Measurements from ENCODE around the gene PPP1R14B.
A peak's percentile ranks its signal among the peaks of the same experiment; 100 is the strongest.

PPP1R14B gene

GRCh38 chr11:64229744-64230170, 17.0 kb downstream of the PPP1R14B start:
- no peak for DNase-seq

GRCh38 chr11:64229090-64229743, 17.5 kb downstream of the PPP1R14B start:
- no peak for DNase-seq

- no peak for DNase-seq
Measured at GRCh38 chr11:64227405-64227956, 19.3 kb downstream of the PPP1R14B start.

- peak; percentile 59 for DNase-seq
Measured at GRCh38 chr11:64226507-64227051, 20.2 kb downstream of the PPP1R14B start.

- DNase-seq = peak; percentile 78
Measured at GRCh38 chr11:64225608-64226506, 20.9 kb downstream of the PPP1R14B start, which contains the start of the genes NUDT22 and TRPT1. Gene NUDT22, plus strand, starts transcription at chr11:64226274. Its CDS starts 379 bp downstream, at chr11:64226653. Gene TRPT1, minus strand, starts transcription at chr11:64226186. Its CDS starts 326 bp downstream, at chr11:64225860.

GRCh38 chr11:64224891-64225607, 21.7 kb downstream of the PPP1R14B start:
- no peak for DNase-seq

GRCh38 chr11:64224151-64224890, 22.4 kb downstream of the PPP1R14B start:
- DNase-seq = no peak

- DNase-seq = no peak
Measured at GRCh38 chr11:64223001-64223651, 23.6 kb downstream of the PPP1R14B start.

GRCh38 chr11:64222651-64223000, 24.1 kb downstream of the PPP1R14B start:
- DNase-seq = no peak

- DNase-seq = no peak
Measured at GRCh38 chr11:64220798-64221197, 25.9 kb downstream of the PPP1R14B start.

- DNase-seq = no peak
Measured at GRCh38 chr11:64220271-64220670, 26.5 kb downstream of the PPP1R14B start.

- DNase-seq = no peak
Measured at GRCh38 chr11:64219755-64220154, 27.0 kb downstream of the PPP1R14B start.

- DNase-seq = no peak
Measured at GRCh38 chr11:64219354-64219684, 27.4 kb downstream of the PPP1R14B start.

- no peak for DNase-seq
Measured at GRCh38 chr11:64218628-64219353, 28.0 kb downstream of the PPP1R14B start.

- DNase-seq = no peak
Measured at GRCh38 chr11:64216879-64217278, 29.9 kb downstream of the PPP1R14B start.

- DNase-seq = no peak
Measured at GRCh38 chr11:64211181-64211872, 35.4 kb downstream of the PPP1R14B start.

GRCh38 chr11:64210301-64211020, 36.3 kb downstream of the PPP1R14B start:
- no peak for DNase-seq

- DNase-seq = no peak
Measured at GRCh38 chr11:64209563-64209843, 37.2 kb downstream of the PPP1R14B start.

GRCh38 chr11:64208796-64209562, 37.8 kb downstream of the PPP1R14B start:
- no peak for DNase-seq
